A673 (cell line): ENCODE measurements around the gene TADA3. TPM values are rescaled to one million over a fixed set of nuclear protein-coding genes. Genes with fewer than 3 reads are reported as not detected.

Source experiments
- BruUV-seq: library from RNA; stranded (reverse); fragments of 400-500 nt; replicated peaks from 2 replicates; lab custom pipeline; 2021; lab: Mats Ljungman, UMichigan
- CTCF ChIA-PET: fragments of 300-600 bp; sonication (Branson Sonifier 250); formaldehyde crosslinking; loops from one replicate; lab custom pipeline; 2022; ENCODE audit warnings: antibody characterized with exemption; lab: Charles Lee
- POLR2A ChIA-PET: fragments of 300-600 bp; sonication (Branson Sonifier 250); formaldehyde crosslinking; loops from one replicate; lab custom pipeline; 2022; ENCODE audit warnings: antibody characterized with exemption; ENCODE audit not compliant: low non-redundant PET; lab: Charles Lee
- DNase-seq: peaks from one replicate; pipeline ENCODE4 v3.0.0-alpha.2; 2015; ENCODE audit warnings: low spot score
- H3K27ac ChIP-seq: fragments of 200-600 bp; sonication (generic); 2 replicates; pipeline ENCODE4 v1.5.1; 2016; ENCODE audit warnings: mixed run types, low read depth, mild to moderate bottlenecking, mixed read lengths, antibody characterized with exemption, low read length; ENCODE audit not compliant: poor library complexity, severe bottlenecking
- H3K27me3 ChIP-seq: fragments of 200-600 bp; sonication (generic); replicated peaks from 2 replicates; pipeline ENCODE4 v1.6.1; 2017; ENCODE audit warnings: mixed run types, low read depth, mild to moderate bottlenecking, mixed read lengths, antibody characterized with exemption, low read length; ENCODE audit not compliant: insufficient read depth, poor library complexity
- H3K36me3 ChIP-seq: fragments of 200-600 bp; sonication (generic); 2 replicates; pipeline ENCODE4 v1.6.1; 2016; ENCODE audit warnings: mixed run types, mild to moderate bottlenecking, mixed read lengths, antibody characterized with exemption, low read length; ENCODE audit not compliant: insufficient read depth, poor library complexity, severe bottlenecking
- H3K4me1 ChIP-seq: fragments of 200-600 bp; sonication (generic); 2 replicates; pipeline ENCODE4 v1.6.1; 2017; ENCODE audit warnings: mixed run types, mild to moderate bottlenecking, mixed read lengths, antibody characterized with exemption, low read length; ENCODE audit not compliant: insufficient read depth, poor library complexity, severe bottlenecking
- H3K4me3 ChIP-seq: fragments of 200-600 bp; sonication (generic); 2 replicates; pipeline ENCODE4 v1.5.1; 2016; ENCODE audit warnings: low read depth, mixed run types, mild to moderate bottlenecking, mixed read lengths, low read length; ENCODE audit not compliant: poor library complexity, severe bottlenecking
- H3K9me3 ChIP-seq: fragments of 200-600 bp; sonication (generic); 2 replicates; pipeline ENCODE4 v1.6.1; 2016; ENCODE audit warnings: mixed run types, low read depth, mild to moderate bottlenecking, mixed read lengths, antibody characterized with exemption, low read length; ENCODE audit not compliant: poor library complexity, severe bottlenecking
- CTCF ChIP-seq: fragments of 300-800, 200-600 bp; sonication (generic); conservative IDR thresholded peaks from 2 replicates; pipeline ENCODE4 v1.5.1; 2017; ENCODE audit warnings: low read depth, mild to moderate bottlenecking, antibody characterized with exemption, low read length, moderate library complexity, mixed read lengths
- EZH2 ChIP-seq: fragments of 200-600 bp; sonication (generic); IDR thresholded peaks from 2 replicates; pipeline ENCODE4 v1.6.1; 2017; ENCODE audit warnings: borderline replicate concordance, low read depth, mild to moderate bottlenecking, mixed read lengths, antibody characterized with exemption, low read length; ENCODE audit not compliant: poor library complexity, severe bottlenecking
- intact Hi-C: fragments of 100-400 bp; cut with micrococcal nuclease; formaldehyde crosslinking; loops from one replicate; pipeline ENCODE4 v1.10.0; 2022; ENCODE audit not compliant: unreplicated experiment
- total RNA-seq: library from RNA; stranded (reverse); gene quantifications from 2 replicates; pipeline ENCODE4 v1.2.3, GENCODE V29; 2021

Gene TADA3
- total RNA-seq, 1 experiment from 2014 or later: 46.1 TPM

GRCh38 chr3:9748031-9748430, 44.2 kb downstream of the TADA3 start:
- Histone ChIP-seq H3K4me1 (peaks cover 5% of the 10 kb centered on the region), H3K36me3 (peaks cover 72% of the 10 kb centered on the region), H3K27ac (no peak overlapping the region), H3K27me3 (no peaks in the 10 kb centered on the region), H3K4me3 (no peak overlapping the region), H3K9me3 (no peaks in the 10 kb centered on the region)
- no peak for DNase-seq
- no peak for TF ChIP-seq CTCF
- TF ChIP-seq EZH2: no peak
- intact Hi-C loops: no loop called here
- BruUV-seq: no TSS peak
- ChIA-PET POLR2A (no interaction called here), CTCF (no interaction called here)

- Histone ChIP-seq H3K9me3 (no peaks in the 10 kb centered on the region), H3K27me3 (no peaks in the 10 kb centered on the region), H3K36me3 (peaks cover 76% of the 10 kb centered on the region), H3K4me3 (no peak overlapping the region), H3K4me1 (peaks cover 5% of the 10 kb centered on the region), H3K27ac (no peak overlapping the region)
- ChIA-PET POLR2A (no interaction called here), CTCF (no interaction called here)
- BruUV-seq: no TSS peak
- DNase-seq: no peak
- no peak for TF ChIP-seq CTCF
- no peak for TF ChIP-seq EZH2
- intact Hi-C loops: no loop called here
These were observed 45.0 kb downstream of the TADA3 start for GRCh38 chr3:9747267-9747666.

GRCh38 chr3:9746330-9746729, 45.9 kb downstream of the TADA3 start:
- peaks cover 5% of the 10 kb centered on the region for H3K4me1 ChIP-seq
- H3K27me3 ChIP-seq: no peaks in the 10 kb centered on the region
- no peak for DNase-seq
- no peak overlapping the region for H3K4me3 ChIP-seq
- TF ChIP-seq CTCF (no peak), EZH2 (no peak)
- BruUV-seq: no TSS peak
- H3K27ac ChIP-seq: no peak overlapping the region
- no peaks in the 10 kb centered on the region for H3K9me3 ChIP-seq
- intact Hi-C loops: no loop called here
- peaks cover 76% of the 10 kb centered on the region for H3K36me3 ChIP-seq
- POLR2A ChIA-PET: no interaction called here
- CTCF ChIA-PET: no interaction called here
